GM12891 (cell line): ENCODE measurements around the gene NMT1.
A peak's percentile ranks its signal among the peaks of the same experiment; 100 is the strongest.

ENCODE experiments used
- PAX5 ChIP-seq: IDR thresholded peaks from 2 replicates; pipeline ENCODE4 v1.6.1; 2011; ENCODE audit warnings: low read length, moderate library complexity, mild to moderate bottlenecking; ENCODE audit not compliant: insufficient read depth, severe bottlenecking
- POLR2A ChIP-seq: IDR thresholded peaks from 2 replicates; pipeline ENCODE4 v1.6.1; 2011; ENCODE audit warnings: low read depth, low read length, control low read depth
- POLR2AphosphoS5 ChIP-seq: IDR thresholded peaks from 2 replicates; pipeline ENCODE4 v1.6.1; 2011; ENCODE audit warnings: low read depth, low read length, control low read depth
- POU2F2 ChIP-seq: IDR thresholded peaks from 2 replicates; pipeline ENCODE4 v1.6.1; 2011; ENCODE audit warnings: low read depth, mild to moderate bottlenecking, control low read depth, low read length, moderate library complexity
- TAF1 ChIP-seq: IDR thresholded peaks from 2 replicates; pipeline ENCODE4 v1.6.1; 2011; ENCODE audit warnings: low read depth, low read length, control low read depth

GRCh38 chr17:45104907-45105624 is 43.9 kb downstream of the NMT1 start:
- TF ChIP-seq TAF1 (no peak), POLR2A (no peak), POLR2AphosphoS5 (0 out of 2 replicates have a peak, but pooled peaks have one; percentile 26), POU2F2 (no peak), PAX5 (no peak)
